SK-N-SH (cell line): Measurements from ENCODE around the gene MAP2K3.

Experiments used
- CTCF ChIP-seq: fragments of 200-600 bp; sonication (generic); IDR thresholded peaks from 2 replicates; pipeline ENCODE4 v1.6.1; 2017; ENCODE audit warnings: antibody characterized with exemption, mild to moderate bottlenecking, moderate library complexity
- EP300 ChIP-seq, 2 experiments: IDR thresholded peaks; 2 replicates each; pipeline versions ENCODE4 v1.4.0 to v1.6.1; 2012; ENCODE audit warnings: borderline replicate concordance in 1 of 2, low read depth in 1 of 2, low read length in 1 of 2
- FOXM1 ChIP-seq: IDR thresholded peaks from 2 replicates; pipeline ENCODE4 v1.4.0; 2012; ENCODE audit warnings: low read depth, mild to moderate bottlenecking
- JUND ChIP-seq: IDR thresholded peaks from 2 replicates; pipeline ENCODE4 v1.4.0; 2012
- MXI1 ChIP-seq: IDR thresholded peaks from 2 replicates; pipeline ENCODE4 v1.6.1; 2012; ENCODE audit warnings: mild to moderate bottlenecking, low read depth, low read length, improper control_type of control experiment
- REST ChIP-seq: IDR thresholded peaks from 2 replicates; pipeline ENCODE4 v1.6.1; 2012; ENCODE audit warnings: mild to moderate bottlenecking, low read depth, low read length, moderate library complexity
- RFX5 ChIP-seq: IDR thresholded peaks from 2 replicates; pipeline ENCODE4 v1.6.1; 2012; ENCODE audit warnings: mild to moderate bottlenecking, improper control_type of control experiment, low read length
- ZBTB33 ChIP-seq: IDR thresholded peaks from 2 replicates; pipeline ENCODE4 v1.4.0; 2012; ENCODE audit warnings: low read depth, borderline replicate concordance

- TF ChIP-seq REST (no peak), CTCF (no peak), ZBTB33 (no peak), MXI1 (no peak), JUND (no peak), RFX5 (no peak), FOXM1 (no peak), EP300 (IDR thresholded peaks at IDR 0.05; ENCODE audit: borderline replicate concordance in 1 of 2, low read depth in 1 of 2, low read length in 1 of 2) (no peak)
These were observed 22.1 kb upstream of the MAP2K3 start for GRCh38 chr17:21262259-21262993.
